Ovary (tissue), 9 donors: Measurements from ENCODE around the gene PRTFDC1. TPM values are rescaled to one million over a fixed set of nuclear protein-coding genes. Genes with fewer than 3 reads are reported as not detected.
A peak's percentile ranks its signal among the peaks of the same experiment; 100 is the strongest.
"Not testable (repeated sequence)": the region's sequence is repeated elsewhere in the genome, so short reads cannot be mapped to it uniquely, and the experiment has no call there.

Experiments used
- DNase-seq, 5 donors: peaks; one replicate each; pipeline ENCODE4 v3.0.0-alpha.2; 2019 to 2020
- H3K27ac ChIP-seq, 2 donors: fragments of 200-600 bp; one replicate each; pipeline versions ENCODE4 v1.5.1 to v1.8.0; 2019 to 2022
- H3K27me3 ChIP-seq: fragments of 200-600 bp; one replicate; pipeline ENCODE4 v1.8.0; 2022
- H3K36me3 ChIP-seq: fragments of 200-600 bp; sonication (generic); one replicate; pipeline ENCODE4 v1.5.1; 2019
- H3K4me1 ChIP-seq: one replicate; pipeline ENCODE4 v1.8.1; 2013; ENCODE audit warnings: mild to moderate bottlenecking, moderate library complexity; ENCODE audit not compliant: insufficient read depth
- H3K4me3 ChIP-seq: fragments of 200-600 bp; sonication (generic); one replicate; pipeline ENCODE4 v1.5.1; 2017
- H3K9me3 ChIP-seq, 2 donors: fragments of 200-600 bp in 1 of 2; sonication (generic) in 1 of 2; one replicate each; pipeline versions ENCODE4 v1.5.1 to v1.8.1; 2013 to 2019; ENCODE audit warnings: mild to moderate bottlenecking in 1 of 2, moderate library complexity in 1 of 2
- CTCF ChIP-seq, 3 donors: fragments of 450-650 bp in 2 of 3; fragments of 200-600 bp in 1 of 3; IDR thresholded peaks; one replicate each; pipeline versions ENCODE4 v1.5.1 to v1.8.0; 2016 to 2022; ENCODE audit warnings: antibody characterized with exemption in 3 of 3, mild to moderate bottlenecking in 1 of 3
- EP300 ChIP-seq: sonication (generic); formaldehyde crosslinking; IDR thresholded peaks from one replicate; pipeline ENCODE4 v1.6.1; 2017; ENCODE audit warnings: antibody characterized with exemption
- POLR2A ChIP-seq: fragments of 450-650 bp; IDR thresholded peaks from one replicate; pipeline ENCODE4 v1.6.1; 2017; ENCODE audit warnings: antibody characterized with exemption, mild to moderate bottlenecking, moderate library complexity
- WGBS, 3 donors: extraction: QIAGEN DNeasy Blood & Tissue Kit in 1 of 3; methylation state at CpG; one replicate each; pipeline versions ENCODE4 v1.1.5 to v1.1.7; 2013 to 2017; 5-methylcytosine and 5-hydroxymethylcytosine counted together
- intact Hi-C, 4 donors: fragments of 100-400 bp; cut with DNase I; formaldehyde crosslinking; loops; one replicate each; pipeline versions ENCODE4 v1.11.0 to v1.15.1; 2022 to 2023
- polyA plus RNA-seq, 2 donors: library from polyadenylated mRNA; stranded (reverse); fragments of 200-250 nt in 1 of 2; fragments of 350-450 nt in 1 of 2; fragmentation: Illumina TruSeq in 1 of 2; extraction: RNeasy Lipid Tissue Mini Kit (QIAGEN cat#74804) in 1 of 2; gene quantifications; one replicate each; pipeline ENCODE4 v1.2.3, GENCODE V29; 2013 to 2014
- total RNA-seq, 7 donors: library from RNA; depleted of rRNA in 2 of 7; stranded (reverse); fragments of >200 nt in 2 of 7; fragmentation: NEBNext Ultra II Directional in 3 of 7; extraction: Animal tissue kit (Norgen Biotek cat#: 25700) in 3 of 7; gene quantifications; one replicate each; pipeline versions ENCODE4 v1.1.0 to v1.2.4, GENCODE V29; 2016 to 2023
- donor health status: DM: no; HTN: no; CAD: no; lungs with moderate emphysema.
- donor health status: DM: no; HTN: no; CAD: no.
- donor health status: Bipolar disorder and iron deficiency.
- donor health status: DM: yes; HTN: yes; CAD: no.
- donor health status: DM: no; HTN: no; CAD: no.
- donor health status: DM: yes; HTN: yes; CAD: no.

PRTFDC1 gene
- total and polyA plus RNA-seq, 9 donors: 12.6 to 21.3 (median 14.7) TPM

DNA sequence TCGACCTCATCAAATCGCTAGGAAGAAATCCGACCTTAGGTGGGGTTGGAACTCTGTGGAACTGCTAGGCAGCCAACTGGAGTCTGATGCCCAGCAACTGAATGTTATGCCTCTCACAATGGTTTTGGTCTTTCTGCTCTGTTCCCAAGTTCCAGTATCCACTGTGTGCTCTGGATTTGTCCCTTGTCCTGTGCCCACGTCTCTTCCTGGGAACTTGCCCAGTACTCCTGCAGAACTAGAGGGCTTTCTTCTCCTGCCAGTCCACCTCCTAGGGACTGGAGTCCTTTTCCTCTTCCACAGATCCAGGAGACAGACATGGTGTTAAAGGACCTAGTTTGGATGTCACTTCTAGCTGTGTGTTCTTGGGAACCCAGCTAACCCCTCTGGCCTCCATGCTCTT, 26.6 kb downstream of the PRTFDC1 start:
- WGBS, 3 donors: 90 to 97% (median 94%) methylated on average over 4 of the region's 4 CpGs
- H3K4me3 ChIP-seq: no peak overlapping the region
- intact Hi-C loops: no loop called here
- H3K9me3 ChIP-seq: no peaks in the 10 kb centered on the region
- no peaks in the 10 kb centered on the region for H3K36me3 ChIP-seq
- H3K27ac ChIP-seq: no peak overlapping the region
- DNase-seq: no peak
- TF ChIP-seq POLR2A: no peak
- TF ChIP-seq EP300: no peak
- no peak for TF ChIP-seq CTCF (IDR thresholded peaks at IDR 0.05)
- no peaks in the 10 kb centered on the region for H3K27me3 ChIP-seq
- peaks cover 5% of the 10 kb centered on the region for H3K4me1 ChIP-seq

- H3K9me3 ChIP-seq: not testable (repeated sequence)
These were observed 27.9 kb downstream of the PRTFDC1 start for GRCh38 chr10:24924483-24924882.

GRCh38 chr10:24922222-24922868, 30.1 kb downstream of the PRTFDC1 start:
- H3K9me3 ChIP-seq, DNase-seq, intact Hi-C loops, H3K4me1 ChIP-seq, H3K27ac ChIP-seq, H3K27me3 ChIP-seq, H3K4me3 ChIP-seq, H3K36me3 ChIP-seq: not testable (repeated sequence)
- WGBS, 3 donors: 96 to 98% (median 98%) methylated on average over 6 of the region's 6 CpGs

More at GRCh38 chr10:24924483-24924882, 27.9 kb downstream of the PRTFDC1 start:
- intact Hi-C loops, H3K4me3 ChIP-seq, H3K4me1 ChIP-seq, H3K27me3 ChIP-seq, H3K36me3 ChIP-seq, DNase-seq, H3K27ac ChIP-seq: not testable (repeated sequence)

DNA sequence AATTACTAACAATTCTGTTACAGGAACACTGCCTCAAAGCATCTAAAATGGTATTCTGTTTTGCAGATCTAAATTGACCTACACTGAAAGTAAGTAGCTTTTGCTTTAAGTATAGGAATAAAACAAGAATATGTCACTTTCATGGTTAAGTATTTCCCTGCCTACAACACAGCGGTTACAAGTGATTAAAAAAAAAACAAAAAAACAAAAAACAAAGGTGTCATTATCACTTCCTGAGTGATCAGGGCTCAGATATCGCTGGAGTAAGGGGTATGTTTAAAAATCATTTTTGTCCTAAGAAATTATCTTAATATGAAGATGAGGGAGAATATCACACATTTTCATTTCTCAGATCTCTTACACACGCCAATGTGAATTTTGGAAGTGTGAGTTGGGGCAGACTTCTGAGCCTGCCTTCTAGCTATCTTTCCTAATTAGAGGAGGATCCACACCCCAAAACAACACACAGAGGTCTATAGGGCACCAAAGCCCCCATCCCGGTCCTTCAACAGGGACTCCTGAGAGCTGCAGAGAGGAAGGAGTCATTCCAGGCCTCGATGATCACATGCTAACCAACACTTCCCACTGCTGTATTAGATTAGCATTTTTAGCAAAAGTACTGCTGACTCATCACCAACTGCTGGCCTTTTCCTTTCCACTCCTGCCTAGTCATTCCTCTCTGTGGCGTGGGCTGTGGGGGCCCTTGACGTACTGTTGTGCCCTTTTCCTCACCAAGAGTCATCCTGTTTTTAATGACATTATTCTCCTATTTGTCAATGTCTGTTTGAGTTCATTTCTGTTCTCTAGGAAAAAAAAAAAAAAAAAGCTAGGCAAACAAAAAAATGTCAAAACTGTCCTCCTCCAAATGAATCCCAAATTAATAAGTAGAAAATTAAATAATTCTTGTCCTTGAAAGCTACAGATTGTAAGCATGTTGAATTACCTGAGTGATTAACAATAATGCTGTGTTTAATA, 31.2 kb downstream of the PRTFDC1 start:
- 37 to 40% (median 39%) methylated on average over 7 of the region's 7 CpGs for WGBS, 3 donors

DNA sequence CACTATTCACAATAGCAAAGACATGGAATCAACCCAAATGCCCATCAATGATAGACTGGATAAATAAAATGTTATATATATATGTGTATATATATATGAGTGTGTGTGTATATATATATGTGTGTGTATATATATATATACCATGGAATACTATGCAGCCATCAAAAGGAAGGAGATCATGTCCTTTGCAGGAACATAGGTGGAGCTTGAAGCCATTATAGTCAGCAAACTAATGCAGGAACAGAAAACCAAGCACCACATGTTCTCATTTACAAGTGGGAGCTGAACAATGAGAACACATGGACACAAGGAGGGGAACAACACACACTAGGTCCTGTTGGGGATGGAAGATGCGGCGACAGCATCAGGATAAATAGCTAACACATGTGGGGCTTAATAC, 32.2 kb downstream of the PRTFDC1 start:
- H3K4me3 ChIP-seq, H3K4me1 ChIP-seq, H3K36me3 ChIP-seq, H3K27me3 ChIP-seq, intact Hi-C loops, DNase-seq, H3K27ac ChIP-seq, H3K9me3 ChIP-seq: not testable (repeated sequence)
- WGBS, 3 donors: 97 to 99% (median 98%) methylated on average over 2 of the region's 2 CpGs

More for the DNA sequence above, 31.2 kb downstream of the PRTFDC1 start:
- intact Hi-C loops: no loop called here
- no peaks in the 10 kb centered on the region for H3K36me3 ChIP-seq
- TF ChIP-seq EP300 (no peak), CTCF (IDR thresholded peaks at IDR 0.05) (no peak), POLR2A (no peak)
- peak; percentile 54 to 71 (median 60) for DNase-seq
- no peaks in the 10 kb centered on the region for H3K27me3 ChIP-seq
- no peaks in the 10 kb centered on the region for H3K4me1 ChIP-seq
- peak overlapping the region in 1 of 2 donors; percentile 12 for H3K27ac ChIP-seq
- no peaks in the 10 kb centered on the region for H3K9me3 ChIP-seq
- no peak overlapping the region for H3K4me3 ChIP-seq

DNA sequence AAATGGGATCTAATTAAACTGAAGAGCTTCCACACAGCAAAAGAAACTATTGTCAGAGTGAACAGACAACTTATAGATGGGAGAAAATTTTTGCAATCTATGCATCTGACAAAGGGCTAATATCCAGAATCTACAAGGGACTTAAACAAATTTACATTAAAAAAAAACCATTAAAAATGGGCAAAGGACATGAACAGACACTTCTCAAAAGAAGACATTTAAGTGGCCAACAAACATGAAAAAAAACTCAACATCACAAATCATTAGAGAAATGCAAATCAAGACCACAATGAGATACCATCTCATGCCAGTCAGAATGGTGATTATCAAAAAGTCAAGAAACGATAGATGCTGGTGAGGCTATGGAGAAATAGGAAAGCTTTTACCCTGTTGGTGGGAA, 32.8 kb downstream of the PRTFDC1 start:
- DNase-seq, H3K27ac ChIP-seq, H3K4me3 ChIP-seq, H3K36me3 ChIP-seq, H3K27me3 ChIP-seq, intact Hi-C loops, H3K9me3 ChIP-seq, H3K4me1 ChIP-seq: not testable (repeated sequence)
- 97 to 100% (median 97%) methylated on average over 1 of the region's 1 CpG for WGBS, 3 donors
